Lung (tissue), 12 donors: Measurements from ENCODE around the gene TFAP2D. TPM values are rescaled to one million over a fixed set of nuclear protein-coding genes. Genes with fewer than 3 reads are reported as not detected.

Experiments
- ATAC-seq: fragments of 200-7000 bp; cut with Tn5 transposase; one replicate; pipeline ENCODE4 v1.9.1; 2020; ENCODE audit warnings: moderate number of reproducible peaks; ENCODE audit not compliant: insufficient read depth, low FRiP score
- DNase-seq, 3 donors: peaks; one replicate each; pipeline ENCODE4 v3.0.0-alpha.2; 2013 to 2017
- H3K27ac ChIP-seq, 2 donors: one replicate each; pipeline ENCODE4 v1.5.1; 2013; ENCODE audit warnings: mild to moderate bottlenecking in 2 of 2, moderate library complexity in 2 of 2, control low read depth in 1 of 2, inconsistent platforms in 1 of 2, low read depth in 1 of 2, low read length in 1 of 2
- H3K27me3 ChIP-seq, 3 donors: one replicate each; pipeline ENCODE4 v1.5.1; 2013; ENCODE audit warnings: low read length in 2 of 3; ENCODE audit not compliant: control insufficient read depth in 3 of 3, insufficient read depth in 3 of 3
- H3K36me3 ChIP-seq, 4 donors: one replicate each; pipeline ENCODE4 v1.5.1; 2013; ENCODE audit warnings: low read length in 4 of 4, mild to moderate bottlenecking in 1 of 4, moderate library complexity in 1 of 4; ENCODE audit not compliant: control insufficient read depth in 4 of 4, insufficient read depth in 4 of 4
- H3K4me1 ChIP-seq, 5 donors: one replicate each; pipeline ENCODE4 v1.5.1; 2013; ENCODE audit warnings: low read length in 5 of 5, mild to moderate bottlenecking in 2 of 5, moderate library complexity in 1 of 5; ENCODE audit not compliant: control insufficient read depth in 5 of 5, insufficient read depth in 5 of 5
- H3K4me3 ChIP-seq: one replicate; pipeline ENCODE4 v1.5.1; 2013; ENCODE audit warnings: mild to moderate bottlenecking, control low read depth, moderate library complexity
- H3K9ac ChIP-seq, 2 donors: one replicate each; pipeline ENCODE4 v1.5.1; 2013; ENCODE audit warnings: low read length in 2 of 2, control low read depth in 1 of 2; ENCODE audit not compliant: insufficient read depth in 1 of 2
- H3K9me3 ChIP-seq, 4 donors: one replicate each; pipeline ENCODE4 v1.5.1; 2013; ENCODE audit warnings: low read length in 3 of 4, mild to moderate bottlenecking in 1 of 4, moderate library complexity in 1 of 4; ENCODE audit not compliant: control insufficient read depth in 4 of 4, insufficient read depth in 3 of 4
- CTCF ChIP-seq: IDR thresholded peaks from 2 replicates; pipeline ENCODE4 v1.5.1; 2012; ENCODE audit warnings: mild to moderate bottlenecking; ENCODE audit errors: control extremely low read depth, extremely low read depth
- WGBS, 2 donors: extraction: QIAGEN DNeasy Blood & Tissue Kit; methylation state at CpG; one replicate each; pipeline ENCODE4 v1.1.7; 2013; 5-methylcytosine and 5-hydroxymethylcytosine counted together
- polyA plus RNA-seq, 2 donors: library from polyadenylated mRNA; stranded (reverse); fragments of 200-250 nt; gene quantifications; one replicate each; pipeline ENCODE4 v1.2.1, GENCODE V29; 2013
- total RNA-seq, 2 donors: library from RNA; depleted of rRNA in 1 of 2; stranded (reverse); fragments of >200 nt in 1 of 2; gene quantifications; one replicate each; pipeline ENCODE4 v1.2.1, GENCODE V29; 2014 to 2021
- donor health status: control.
- donor health status: control.
- donor health status: Bipolar disorder and iron deficiency.
- donor health status: healthy.
- donor health status: DM: yes; HTN: yes; CAD: no.

Gene TFAP2D
- total and polyA plus RNA-seq, 4 donors: not detected

GRCh38 chr6:50795574-50795973, 82.2 kb downstream of the TFAP2D start:
- no peak for TF ChIP-seq CTCF
- 61 to 69% methylated on average over 5 of the region's 5 CpGs for WGBS, 2 donors
- H3K27me3 ChIP-seq: no peaks in the 10 kb centered on the region
- H3K4me3 ChIP-seq: no peak overlapping the region
- H3K9me3 ChIP-seq: no peaks in the 10 kb centered on the region
- ATAC-seq (no peak), DNase-seq (no peak)
- no peak overlapping the region for H3K27ac ChIP-seq
- no peaks in the 10 kb centered on the region for H3K4me1 ChIP-seq
- H3K36me3 ChIP-seq: no peaks in the 10 kb centered on the region
- no peak overlapping the region for H3K9ac ChIP-seq

GRCh38 chr6:50804283-50804682, 91.0 kb downstream of the TFAP2D start:
- H3K4me3 ChIP-seq: no peak overlapping the region
- no peak for TF ChIP-seq CTCF
- no peak for ATAC-seq
- no peak overlapping the region for H3K27ac ChIP-seq
- H3K9ac ChIP-seq: no peak overlapping the region
- H3K9me3 ChIP-seq: no peaks in the 10 kb centered on the region
- no peaks in the 10 kb centered on the region for H3K27me3 ChIP-seq
- H3K36me3 ChIP-seq: no peaks in the 10 kb centered on the region
- no peak for DNase-seq
- peaks cover 0 to 4% (median 0%) of the 10 kb centered on the region in 5 donors for H3K4me1 ChIP-seq

- TF ChIP-seq CTCF: no peak
- DNase-seq: peak in 2 of 3 donors; percentile 20 to 46
- Histone ChIP-seq H3K27ac (no peak overlapping the region), H3K9ac (no peak overlapping the region), H3K27me3 (no peaks in the 10 kb centered on the region), H3K4me3 (no peak overlapping the region), H3K9me3 (no peaks in the 10 kb centered on the region), H3K36me3 (no peaks in the 10 kb centered on the region), H3K4me1 (peaks cover 0 to 4% (median 0%) of the 10 kb centered on the region in 5 donors)
- no peak for ATAC-seq
Observed at GRCh38 chr6:50807035-50807434, 93.7 kb downstream of the TFAP2D start.

- ATAC-seq: no peak
- 4% methylated on average over 16 of the region's 16 CpGs for WGBS, 2 donors
Observed at GRCh38 chr6:50815436-50816114, 102.2 kb downstream of the TFAP2D start.

More at GRCh38 chr6:50815436-50816114, 102.2 kb downstream of the TFAP2D start:
- peak in 1 of 3 donors; percentile 33 for DNase-seq
- Histone ChIP-seq H3K27me3 (peaks cover 0 to 53% (median 43%) of the 10 kb centered on the region in 3 donors), H3K4me1 (peaks cover 0 to 8% (median 2%) of the 10 kb centered on the region in 5 donors), H3K4me3 (no peak overlapping the region), H3K9me3 (no peaks in the 10 kb centered on the region), H3K36me3 (no peaks in the 10 kb centered on the region), H3K27ac (no peak overlapping the region), H3K9ac (peak overlapping the region in 1 of 2 donors; percentile 4)
- no peak for TF ChIP-seq CTCF
